Caco-2 (cell line): ENCODE measurements around the gene NPAS3. TPM values are rescaled to one million over a fixed set of nuclear protein-coding genes. Genes with fewer than 3 reads are reported as not detected.

ENCODE experiments used
- BruUV-seq: library from RNA; stranded (reverse); fragments of 400-500 nt; replicated peaks from 2 replicates; lab custom pipeline; 2021; lab: Mats Ljungman, UMichigan
- CTCF ChIA-PET: fragments of 300-600 bp; sonication (Branson Sonifier 250); formaldehyde crosslinking; loops from one replicate; lab custom pipeline; 2022; ENCODE audit warnings: antibody characterized with exemption; lab: Charles Lee
- POLR2A ChIA-PET: fragments of 300-600 bp; sonication (Branson Sonifier 250); formaldehyde crosslinking; loops from one replicate; lab custom pipeline; 2022; ENCODE audit warnings: antibody characterized with exemption; lab: Charles Lee
- DNase-seq, 2 experiments: peaks; one replicate each; pipeline versions ENCODE4 v3.0.0 to v3.0.0-alpha.2; 2020 to 2022
- H3K27me3 ChIP-seq: replicated peaks from 2 replicates; pipeline ENCODE4 v1.6.0; 2011; ENCODE audit warnings: low read length; ENCODE audit not compliant: control insufficient read depth, insufficient read depth
- H3K36me3 ChIP-seq: 2 replicates; pipeline ENCODE4 v1.5.1; 2011; ENCODE audit warnings: low read length; ENCODE audit not compliant: control insufficient read depth, insufficient read depth
- H3K4me1 ChIP-seq: fragments of 250-450 bp; sonication (Bioruptor Pico); 2 replicates; pipeline ENCODE4 v1.5.1; 2020; ENCODE audit warnings: mild to moderate bottlenecking
- H3K4me3 ChIP-seq: 2 replicates; pipeline ENCODE4 v1.5.1; 2011; ENCODE audit warnings: low read depth, mild to moderate bottlenecking, control low read depth, low read length
- H3K9me3 ChIP-seq: fragments of 250-450 bp; sonication (Bioruptor Pico); 2 replicates; pipeline ENCODE4 v1.5.1; 2020; ENCODE audit warnings: mild to moderate bottlenecking, moderate library complexity
- H3K27ac Mint-ChIP-seq: one replicate; pipeline ENCODE4 v1.8.0; 2022; ENCODE audit warnings: mixed read lengths; ENCODE audit not compliant: unreplicated experiment
- H3K27me3 Mint-ChIP-seq: one replicate; pipeline ENCODE4 v1.8.0; 2022; ENCODE audit warnings: mixed read lengths; ENCODE audit not compliant: insufficient read depth, unreplicated experiment
- H3K36me3 Mint-ChIP-seq: one replicate; pipeline ENCODE4 v1.8.0; 2022; ENCODE audit warnings: mild to moderate bottlenecking, mixed read lengths; ENCODE audit not compliant: insufficient read depth, unreplicated experiment
- H3K4me1 Mint-ChIP-seq: one replicate; pipeline ENCODE4 v1.8.0; 2022; ENCODE audit warnings: low read depth, mixed read lengths; ENCODE audit not compliant: unreplicated experiment
- H3K4me3 Mint-ChIP-seq: one replicate; pipeline ENCODE4 v1.8.0; 2022; ENCODE audit warnings: mild to moderate bottlenecking, moderate library complexity, mixed read lengths; ENCODE audit not compliant: unreplicated experiment
- H3K9me3 Mint-ChIP-seq: one replicate; pipeline ENCODE4 v1.8.0; 2022; ENCODE audit warnings: mixed read lengths; ENCODE audit not compliant: unreplicated experiment
- CTCF ChIP-seq, 2 experiments: fragments of 200-600 bp in 1 of 2; IDR thresholded peaks; 1 replicate in 1 of 2; 2 replicates in 1 of 2; pipeline versions ENCODE4 v1.5.1 to v1.8.0; 2011 to 2022; ENCODE audit warnings: antibody characterized with exemption in 1 of 2, control low read depth in 1 of 2, inconsistent platforms in 1 of 2, low read depth in 1 of 2, low read length in 1 of 2, mild to moderate bottlenecking in 1 of 2, moderate library complexity in 1 of 2; ENCODE audit not compliant: insufficient read depth in 1 of 2, severe bottlenecking in 1 of 2, unreplicated experiment in 1 of 2
- intact Hi-C: fragments of 100-400 bp; cut with micrococcal nuclease; formaldehyde crosslinking; loops from one replicate; pipeline ENCODE4 v1.10.0; 2022; ENCODE audit not compliant: unreplicated experiment
- total RNA-seq: library from RNA; stranded (reverse); gene quantifications from 2 replicates; pipeline ENCODE4 v1.2.3, GENCODE V29; 2022

NPAS3 gene
- total RNA-seq, 1 experiment from 2014 or later: not detected

GRCh38 chr14:33606591-33606990 lies 667.9 kb downstream of the NPAS3 start:
- ChIA-PET POLR2A (no interaction called here), CTCF (no interaction called here)
- no peaks in the 10 kb centered on the region for H3K4me1 ChIP-seq
- no peaks in the 10 kb centered on the region for H3K36me3 ChIP-seq
- no peaks in the 10 kb centered on the region for H3K9me3 Mint-ChIP-seq
- intact Hi-C loops: no loop called here
- H3K27me3 ChIP-seq: no peaks in the 10 kb centered on the region
- peaks cover 25% of the 10 kb centered on the region for H3K27me3 Mint-ChIP-seq
- BruUV-seq: no TSS peak
- DNase-seq: no peak
- no peaks in the 10 kb centered on the region for H3K4me1 Mint-ChIP-seq
- no peak for TF ChIP-seq CTCF (IDR thresholded peaks at IDR 0.05; ENCODE audit: insufficient read depth in 1 of 2, low read depth in 1 of 2, low read length in 1 of 2, severe bottlenecking in 1 of 2, unreplicated experiment in 1 of 2)
- H3K27ac Mint-ChIP-seq: no peak overlapping the region
- no peak overlapping the region for H3K4me3 Mint-ChIP-seq
- no peak overlapping the region for H3K4me3 ChIP-seq
- H3K36me3 Mint-ChIP-seq: no peaks in the 10 kb centered on the region
- H3K9me3 ChIP-seq: no peaks in the 10 kb centered on the region

- TF ChIP-seq CTCF (IDR thresholded peaks at IDR 0.05; ENCODE audit: insufficient read depth in 1 of 2, low read depth in 1 of 2, low read length in 1 of 2, severe bottlenecking in 1 of 2, unreplicated experiment in 1 of 2): no peak
- no peak overlapping the region for H3K27ac Mint-ChIP-seq
- H3K9me3 Mint-ChIP-seq: no peaks in the 10 kb centered on the region
- no peak overlapping the region for H3K4me3 Mint-ChIP-seq
- no peak overlapping the region for H3K4me3 ChIP-seq
- no peaks in the 10 kb centered on the region for H3K4me1 Mint-ChIP-seq
- BruUV-seq: no TSS peak
- CTCF ChIA-PET: no interaction called here
- no peaks in the 10 kb centered on the region for H3K4me1 ChIP-seq
- H3K9me3 ChIP-seq: no peaks in the 10 kb centered on the region
- POLR2A ChIA-PET: no interaction called here
- no peak for DNase-seq
- H3K36me3 Mint-ChIP-seq: no peaks in the 10 kb centered on the region
- H3K27me3 Mint-ChIP-seq: peaks cover 21% of the 10 kb centered on the region
- intact Hi-C loops: no loop called here
- no peaks in the 10 kb centered on the region for H3K27me3 ChIP-seq
- no peaks in the 10 kb centered on the region for H3K36me3 ChIP-seq
These were observed 670.9 kb downstream of the NPAS3 start for GRCh38 chr14:33609582-33609981.

GRCh38 chr14:33610121-33610520 lies 671.4 kb downstream of the NPAS3 start:
- Mint-ChIP-seq H3K27ac (no peak overlapping the region), H3K4me1 (no peaks in the 10 kb centered on the region), H3K27me3 (peaks cover 22% of the 10 kb centered on the region), H3K9me3 (no peaks in the 10 kb centered on the region), H3K4me3 (no peak overlapping the region), H3K36me3 (no peaks in the 10 kb centered on the region)
- no peak for TF ChIP-seq CTCF (IDR thresholded peaks at IDR 0.05; ENCODE audit: insufficient read depth in 1 of 2, low read depth in 1 of 2, low read length in 1 of 2, severe bottlenecking in 1 of 2, unreplicated experiment in 1 of 2)
- no peaks in the 10 kb centered on the region for H3K36me3 ChIP-seq
- ChIA-PET POLR2A (no interaction called here), CTCF (no interaction called here)
- no TSS peak for BruUV-seq
- no peaks in the 10 kb centered on the region for H3K27me3 ChIP-seq
- H3K4me1 ChIP-seq: no peaks in the 10 kb centered on the region
- H3K9me3 ChIP-seq: no peaks in the 10 kb centered on the region
- intact Hi-C loops: no loop called here
- no peak for DNase-seq
- H3K4me3 ChIP-seq: no peak overlapping the region
